Measurements from ENCODE around the gene KRTAP3-3.

DNA sequence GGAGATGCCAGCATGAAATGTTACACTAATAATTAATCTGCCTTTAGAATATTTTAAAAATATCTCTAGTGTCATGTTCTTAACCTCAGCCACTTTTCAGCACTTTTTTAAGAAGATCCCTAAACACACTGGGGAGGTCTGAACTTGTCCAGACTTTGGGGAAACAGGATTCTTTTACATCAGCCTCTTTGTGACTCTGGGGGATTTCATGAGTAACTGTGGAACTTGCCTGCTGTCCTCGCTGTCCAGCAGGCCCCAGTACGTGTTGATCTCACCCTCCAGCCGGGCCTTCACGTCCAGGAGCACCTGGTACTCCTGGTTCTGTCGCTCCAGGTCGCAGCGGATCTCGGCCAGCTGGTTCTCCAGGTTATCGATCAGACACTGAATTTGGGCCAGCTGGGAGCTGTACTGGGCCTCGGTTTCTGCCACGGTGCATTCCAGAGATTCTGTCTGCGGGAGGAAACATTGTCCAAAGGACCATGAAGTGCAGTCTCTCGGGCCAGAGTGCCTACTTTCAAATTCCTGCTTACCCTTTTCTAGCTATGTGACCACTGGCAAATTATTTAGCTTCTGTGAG lies 15.3 kb downstream of the KRTAP3-3 start:
- TF ChIP-seq, protein P1, sequence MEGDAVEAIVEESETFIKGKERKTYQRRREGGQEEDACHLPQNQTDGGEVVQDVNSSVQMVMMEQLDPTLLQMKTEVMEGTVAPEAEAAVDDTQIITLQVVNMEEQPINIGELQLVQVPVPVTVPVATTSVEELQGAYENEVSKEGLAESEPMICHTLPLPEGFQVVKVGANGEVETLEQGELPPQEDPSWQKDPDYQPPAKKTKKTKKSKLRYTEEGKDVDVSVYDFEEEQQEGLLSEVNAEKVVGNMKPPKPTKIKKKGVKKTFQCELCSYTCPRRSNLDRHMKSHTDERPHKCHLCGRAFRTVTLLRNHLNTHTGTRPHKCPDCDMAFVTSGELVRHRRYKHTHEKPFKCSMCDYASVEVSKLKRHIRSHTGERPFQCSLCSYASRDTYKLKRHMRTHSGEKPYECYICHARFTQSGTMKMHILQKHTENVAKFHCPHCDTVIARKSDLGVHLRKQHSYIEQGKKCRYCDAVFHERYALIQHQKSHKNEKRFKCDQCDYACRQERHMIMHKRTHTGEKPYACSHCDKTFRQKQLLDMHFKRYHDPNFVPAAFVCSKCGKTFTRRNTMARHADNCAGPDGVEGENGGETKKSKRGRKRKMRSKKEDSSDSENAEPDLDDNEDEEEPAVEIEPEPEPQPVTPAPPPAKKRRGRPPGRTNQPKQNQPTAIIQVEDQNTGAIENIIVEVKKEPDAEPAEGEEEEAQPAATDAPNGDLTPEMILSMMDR (IDR thresholded peaks at IDR 0.05; ENCODE audit: poor library complexity): no peak
- TF ChIP-seq EZH2phosphoT487 (IDR thresholded peaks at IDR 0.05; ENCODE audit: low read depth, severe bottlenecking, unreplicated experiment) (no peak), EZH2 (IDR thresholded peaks at IDR 0.05; ENCODE audit: borderline replicate concordance) (no peak)
